ENCODE data around the gene CHD9NB. TPM values are rescaled to one million over a fixed set of nuclear protein-coding genes. Genes with fewer than 3 reads are reported as not detected.
A peak's percentile ranks its signal among the peaks of the same experiment; 100 is the strongest.

Gene CHD9NB
- 1 to 10 TPM in 1 of 4 donors, under 1 TPM in 1, not detected in 2; 0.63 to 1.3 TPM for total RNA-seq

DNA sequence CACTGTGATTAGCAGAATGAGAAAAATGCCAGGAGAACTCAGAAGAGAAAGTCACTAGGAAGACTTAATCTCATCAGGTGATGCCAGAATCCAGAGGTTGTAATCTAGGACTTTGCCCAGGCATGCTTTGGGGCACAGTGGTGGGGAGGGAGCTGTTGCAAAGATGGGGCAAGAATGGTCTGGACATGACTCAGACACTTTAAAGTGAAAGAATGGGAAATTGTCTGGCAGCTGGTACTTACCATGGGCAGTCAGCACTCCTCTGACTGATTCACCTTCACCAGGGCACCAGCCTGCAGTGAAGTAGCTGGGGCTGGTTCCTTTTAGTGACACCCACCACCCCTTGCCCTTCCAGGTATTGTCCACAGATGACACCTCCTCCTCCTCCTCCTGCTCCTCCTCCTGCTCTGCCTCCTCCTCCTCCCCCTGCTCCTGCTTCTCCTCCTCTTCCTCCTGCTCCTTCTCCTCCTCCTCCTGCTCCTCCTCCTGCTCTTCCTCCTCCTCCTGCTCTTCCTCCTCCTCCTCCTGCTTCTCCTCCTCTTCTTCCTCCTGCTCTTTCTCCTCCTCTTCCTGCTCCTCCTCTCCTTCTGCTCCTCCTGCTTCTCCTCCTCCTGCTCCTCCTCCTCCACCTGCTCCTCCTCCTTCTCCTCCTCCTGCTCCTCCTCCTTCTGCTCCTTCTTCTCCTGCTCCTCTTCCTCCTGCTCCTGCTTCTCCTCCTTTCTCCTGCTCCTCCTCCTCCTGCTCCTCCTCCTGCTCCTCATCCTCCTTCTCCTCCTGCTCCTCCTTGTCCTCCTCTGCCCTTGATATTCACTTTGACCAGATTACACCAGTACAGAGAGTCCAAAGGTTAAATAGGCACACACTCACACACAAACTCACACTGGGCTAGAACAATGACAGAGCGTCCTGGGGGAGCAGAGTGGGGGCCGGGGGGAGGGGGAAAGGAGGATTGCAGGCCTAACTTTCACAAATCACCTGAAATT is at the start of gene CHD9NB:
Gene CHD9NB, minus strand, starts transcription at position 379 of the 983 bp plus-strand sequence. CDS start 8,739 bp downstream, outside the sequence.
- intact Hi-C loops (cut with DNase I): loop anchor here (10.0 kb wide), 1 partner anchor 72 kb away; no protein-coding TSS in a partner anchor
- Histone ChIP-seq H3K36me3 (no peaks in the 10 kb centered on the region), H3K4me1 (peaks cover 11 to 27% of the 10 kb centered on the region in 2 donors), H3K27me3 (no peaks in the 10 kb centered on the region), H3K4me3 (replicated peaks in 1 of 3) (no peak within 1 kb of the TSS), H3K27ac (no peak within 1 kb of the TSS), H3K9me3 (no peaks in the 10 kb centered on the region)
- TF ChIP-seq, protein P1, sequence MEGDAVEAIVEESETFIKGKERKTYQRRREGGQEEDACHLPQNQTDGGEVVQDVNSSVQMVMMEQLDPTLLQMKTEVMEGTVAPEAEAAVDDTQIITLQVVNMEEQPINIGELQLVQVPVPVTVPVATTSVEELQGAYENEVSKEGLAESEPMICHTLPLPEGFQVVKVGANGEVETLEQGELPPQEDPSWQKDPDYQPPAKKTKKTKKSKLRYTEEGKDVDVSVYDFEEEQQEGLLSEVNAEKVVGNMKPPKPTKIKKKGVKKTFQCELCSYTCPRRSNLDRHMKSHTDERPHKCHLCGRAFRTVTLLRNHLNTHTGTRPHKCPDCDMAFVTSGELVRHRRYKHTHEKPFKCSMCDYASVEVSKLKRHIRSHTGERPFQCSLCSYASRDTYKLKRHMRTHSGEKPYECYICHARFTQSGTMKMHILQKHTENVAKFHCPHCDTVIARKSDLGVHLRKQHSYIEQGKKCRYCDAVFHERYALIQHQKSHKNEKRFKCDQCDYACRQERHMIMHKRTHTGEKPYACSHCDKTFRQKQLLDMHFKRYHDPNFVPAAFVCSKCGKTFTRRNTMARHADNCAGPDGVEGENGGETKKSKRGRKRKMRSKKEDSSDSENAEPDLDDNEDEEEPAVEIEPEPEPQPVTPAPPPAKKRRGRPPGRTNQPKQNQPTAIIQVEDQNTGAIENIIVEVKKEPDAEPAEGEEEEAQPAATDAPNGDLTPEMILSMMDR (IDR thresholded peaks at IDR 0.05): no peak
- TF ChIP-seq POLR2A (IDR thresholded peaks at IDR 0.05): no peak
- peak; percentile 12 to 33 for DNase-seq
- 40 to 45% methylated on average over 2 of the region's 2 CpGs for WGBS, 2 donors

DNA sequence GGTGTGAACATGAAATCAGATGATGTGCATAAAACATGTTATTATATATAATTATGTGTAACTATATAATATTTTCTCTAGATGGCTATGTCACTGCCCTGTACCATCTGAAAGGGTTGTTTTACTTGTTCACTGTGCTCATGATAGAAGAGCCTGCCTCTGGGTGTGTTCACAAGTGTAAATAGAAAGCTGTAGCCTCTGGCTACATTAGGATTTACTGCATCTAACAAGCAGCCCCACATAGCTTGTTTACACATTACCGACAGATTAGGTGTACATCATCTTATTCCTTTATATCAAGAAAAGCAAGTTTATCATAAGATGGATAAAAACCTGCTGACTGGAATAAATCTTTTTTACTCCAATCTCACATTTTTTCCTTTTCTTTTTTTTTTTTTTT is 48.2 kb upstream of the CHD9NB start:
- TF ChIP-seq, protein P1 (IDR thresholded peaks at IDR 0.05): no peak
- TF ChIP-seq POLR2A (IDR thresholded peaks at IDR 0.05): no peak
- 96 to 97% methylated on average over 1 of the region's 1 CpG for WGBS, 2 donors
- no peaks in the 10 kb centered on the region for H3K9me3 ChIP-seq
- no peak for DNase-seq
- H3K27ac ChIP-seq: peak overlapping the region; percentile 93 to 97 (median 95)
- H3K4me1 ChIP-seq: peaks cover 23 to 42% of the 10 kb centered on the region in 2 donors
- no peaks in the 10 kb centered on the region for H3K36me3 ChIP-seq
- H3K4me3 ChIP-seq (replicated peaks in 1 of 3): no peak overlapping the region
- intact Hi-C loops (cut with DNase I): no loop called here
- H3K27me3 ChIP-seq: no peaks in the 10 kb centered on the region

DNA sequence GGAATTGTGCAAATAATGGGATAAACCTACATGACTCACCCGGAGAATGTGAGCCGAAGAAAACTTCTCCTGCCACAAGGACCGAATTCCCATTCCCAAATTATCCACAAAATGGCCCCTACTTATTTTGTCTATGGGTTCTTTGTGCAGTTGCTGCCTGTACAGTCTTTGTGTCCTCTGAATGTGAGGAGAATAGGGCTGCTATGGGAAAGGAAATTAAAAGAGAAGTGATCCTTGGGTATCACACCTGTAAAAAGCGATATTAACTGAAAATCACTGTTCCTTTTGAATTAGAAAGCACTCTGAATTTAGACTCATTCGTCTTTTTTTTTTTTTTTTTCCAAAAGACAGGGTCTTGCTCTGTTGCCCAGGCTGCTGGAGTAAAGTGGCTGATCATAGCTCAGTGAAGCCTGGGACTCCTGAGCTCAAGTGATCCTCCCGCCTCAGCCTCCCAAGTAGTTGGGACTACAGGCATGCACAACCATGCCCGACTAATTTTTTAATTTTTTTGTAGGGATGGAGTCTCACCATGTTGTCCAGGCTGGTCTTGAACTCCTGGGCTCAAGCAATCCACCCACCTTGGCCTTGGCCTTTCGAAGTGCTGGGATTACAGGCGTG is 47.5 kb upstream of the CHD9NB start:
- Histone ChIP-seq H3K36me3 (no peaks in the 10 kb centered on the region), H3K4me3 (replicated peaks in 1 of 3) (peak overlapping the region in 1 of 3 donors; percentile 20), H3K9me3 (no peaks in the 10 kb centered on the region), H3K27ac (peak overlapping the region; percentile 93 to 97 (median 95)), H3K4me1 (peaks cover 23 to 42% of the 10 kb centered on the region in 2 donors), H3K27me3 (no peaks in the 10 kb centered on the region)
- TF ChIP-seq, protein P1 (IDR thresholded peaks at IDR 0.05): no peak
- no peak for TF ChIP-seq POLR2A (IDR thresholded peaks at IDR 0.05)
- DNase-seq: no peak
- whole genome bisulfite sequencing, 2 donors: 62 to 63% methylated on average over 9 of the region's 9 CpGs
- intact Hi-C loops (cut with DNase I): no loop called here

DNA sequence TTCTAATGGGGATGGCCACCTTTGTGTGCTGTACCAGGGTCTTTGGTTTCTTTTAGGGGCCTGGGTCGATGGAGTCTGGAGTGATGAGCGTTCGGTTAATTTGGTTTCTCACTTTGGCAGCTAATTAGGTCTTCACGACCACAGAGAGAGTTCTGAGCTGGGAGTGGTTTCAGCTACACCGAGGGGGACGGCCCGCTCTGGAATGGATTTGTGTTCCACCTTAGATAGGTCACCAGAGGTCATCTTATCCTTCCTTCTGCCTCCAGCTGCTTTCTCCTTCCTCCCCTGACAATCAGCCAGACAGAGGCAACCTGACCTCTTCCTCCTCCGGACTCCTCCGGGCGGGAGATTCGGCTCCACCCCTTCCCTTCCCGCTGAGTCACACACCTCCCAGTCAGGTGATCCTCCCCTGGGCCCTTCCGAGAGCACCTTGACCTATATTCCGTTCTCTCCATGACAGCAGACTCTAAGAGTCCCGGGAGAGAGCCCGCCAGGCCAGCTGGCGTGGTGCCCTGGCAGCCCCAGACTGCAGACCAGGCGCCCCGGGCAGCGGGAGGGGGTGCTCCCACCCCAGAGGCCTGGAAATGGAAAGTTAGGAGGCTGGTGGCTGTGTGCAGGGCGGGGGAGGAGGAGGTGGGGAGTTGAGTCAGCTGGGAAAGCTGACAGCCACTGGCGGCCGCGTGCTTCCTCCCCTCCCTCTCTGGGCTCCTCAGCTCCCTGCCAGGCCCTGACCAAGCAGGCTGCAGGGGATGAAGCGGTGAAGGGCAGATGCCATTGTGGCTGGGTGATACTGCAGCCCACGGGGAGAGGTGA is 46.8 kb upstream of the CHD9NB start:
- intact Hi-C loops (cut with DNase I): no loop called here
- peaks cover 23 to 48% of the 10 kb centered on the region in 2 donors for H3K4me1 ChIP-seq
- peak overlapping the region in 1 of 3 donors; percentile 20 for H3K4me3 ChIP-seq (replicated peaks in 1 of 3)

More for the DNA sequence above, 46.8 kb upstream of the CHD9NB start:
- 6 to 7% methylated on average over 22 of the region's 26 CpGs for WGBS, 2 donors
- Histone ChIP-seq H3K36me3 (no peaks in the 10 kb centered on the region), H3K27ac (peak overlapping the region; percentile 93 to 97 (median 95)), H3K9me3 (no peaks in the 10 kb centered on the region), H3K27me3 (no peaks in the 10 kb centered on the region)
- peak; percentile 99 to 100 for DNase-seq
- TF ChIP-seq, protein P1 (IDR thresholded peaks at IDR 0.05): no peak
- TF ChIP-seq POLR2A (IDR thresholded peaks at IDR 0.05): peak in 1 of 2 donors; percentile 70
